Mesodermal cell (in vitro differentiated cells): Measurements from ENCODE around the gene SLC1A4.
"Not testable (repeated sequence)": the region's sequence is repeated elsewhere in the genome, so short reads cannot be mapped to it uniquely, and the experiment has no call there.

ENCODE experiments used
- H3K27ac ChIP-seq: 2 replicates; pipeline ENCODE4 v1.7.0; 2013; ENCODE audit warnings: mild to moderate bottlenecking, low read depth, low read length, moderate library complexity; ENCODE audit not compliant: severe bottlenecking
- H3K36me3 ChIP-seq: 2 replicates; pipeline ENCODE4 v1.7.1; 2013; ENCODE audit warnings: mild to moderate bottlenecking, low read length, moderate library complexity; ENCODE audit not compliant: control insufficient read depth, insufficient read depth
- H3K4me1 ChIP-seq: one replicate; pipeline ENCODE4 v1.7.1; 2013; ENCODE audit warnings: mild to moderate bottlenecking, low read length; ENCODE audit not compliant: insufficient read depth, control insufficient read depth, poor library complexity, severe bottlenecking
- H3K4me3 ChIP-seq: 2 replicates; pipeline ENCODE4 v1.7.0; 2013; ENCODE audit warnings: low read length, control low read depth, mild to moderate bottlenecking; ENCODE audit not compliant: insufficient read depth, poor library complexity, severe bottlenecking; ENCODE audit errors: extremely low read depth
- H3K9me3 ChIP-seq: 2 replicates; pipeline ENCODE4 v1.7.1; 2013; ENCODE audit warnings: mild to moderate bottlenecking, low read length, moderate library complexity; ENCODE audit not compliant: control insufficient read depth
- WGBS, 2 experiments: methylation state at CpG; one replicate each; pipeline ENCODE4 v1.1.5; 2013; ENCODE audit warnings: missing lambda C conversion rate in 2 of 2; ENCODE audit not compliant: insufficient coverage in 2 of 2; 5-methylcytosine and 5-hydroxymethylcytosine counted together

The SLC1A4 gene

GRCh38 chr2:64950226-64951160 is 38.7 kb upstream of the SLC1A4 start:
- no peak overlapping the region for H3K27ac ChIP-seq
- WGBS, 2 experiments = 87 to 94% methylated on average over 13 of the region's 14 CpGs
- no peaks in the 10 kb centered on the region for H3K36me3 ChIP-seq
- no peaks in the 10 kb centered on the region for H3K9me3 ChIP-seq
- no peaks in the 10 kb centered on the region for H3K4me1 ChIP-seq
- no peak overlapping the region for H3K4me3 ChIP-seq

DNA sequence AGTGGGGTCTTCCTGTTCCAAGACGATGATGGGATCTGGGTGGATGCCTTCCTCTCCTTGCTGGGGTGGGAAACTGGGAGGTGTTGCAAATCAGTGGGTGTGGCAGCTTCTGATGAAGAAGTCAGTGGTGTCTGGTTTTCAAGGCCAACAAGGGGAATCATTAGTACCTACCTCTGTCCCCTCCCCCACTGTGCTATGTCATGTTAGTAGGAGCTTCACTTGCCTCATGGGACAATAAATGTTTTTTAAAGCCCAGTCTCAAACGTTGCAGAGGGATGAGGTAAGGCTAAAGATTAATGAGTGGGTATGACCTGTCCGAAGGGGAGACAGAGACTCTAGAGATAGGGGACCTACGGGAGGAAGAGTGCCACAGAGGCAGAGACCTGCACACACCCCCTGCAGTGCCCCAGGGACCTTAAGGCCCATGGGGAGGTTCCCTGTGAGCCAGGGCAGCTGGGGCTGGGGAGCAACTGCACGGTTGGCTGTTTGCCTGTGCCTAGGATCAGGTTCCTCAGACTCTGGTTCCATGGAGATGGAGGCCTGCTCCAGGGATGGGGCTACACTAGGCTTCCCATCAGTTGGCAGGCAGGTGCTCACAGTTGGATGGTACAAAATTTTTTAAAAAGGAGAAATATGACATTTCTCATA is 37.8 kb upstream of the SLC1A4 start:
- WGBS, 2 experiments = 85 to 100% methylated on average over 4 to 5 of the region's 5 CpGs

DNA sequence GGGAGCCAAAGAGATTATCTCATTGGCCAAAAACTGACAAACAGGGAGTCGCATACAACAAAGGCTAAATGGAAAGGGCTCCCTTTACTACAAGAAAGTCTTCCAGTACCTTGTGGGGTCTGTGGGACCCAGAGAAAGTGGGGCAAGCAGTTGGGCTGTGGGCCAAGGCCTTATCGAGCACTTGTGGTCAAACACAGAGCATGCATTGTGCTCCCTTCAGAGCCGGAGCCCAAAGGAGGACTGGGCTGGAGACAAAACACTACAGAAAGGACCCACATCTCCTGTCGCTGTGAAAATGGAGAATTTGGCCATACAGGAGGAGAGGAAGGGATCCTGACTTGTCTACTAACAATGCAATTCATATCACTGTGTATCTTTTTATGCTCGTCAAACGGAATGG is 37.1 kb upstream of the SLC1A4 start:
- H3K27ac ChIP-seq = no peak overlapping the region
- no peaks in the 10 kb centered on the region for H3K9me3 ChIP-seq
- no peak overlapping the region for H3K4me3 ChIP-seq
- H3K36me3 ChIP-seq = no peaks in the 10 kb centered on the region
- no peaks in the 10 kb centered on the region for H3K4me1 ChIP-seq
- WGBS, 2 experiments = 94 to 100% methylated on average over 3 to 4 of the region's 6 CpGs

More for the DNA sequence above, 37.8 kb upstream of the SLC1A4 start:
- Histone ChIP-seq H3K36me3 (no peaks in the 10 kb centered on the region), H3K27ac (no peak overlapping the region), H3K4me1 (no peaks in the 10 kb centered on the region), H3K9me3 (no peaks in the 10 kb centered on the region), H3K4me3 (no peak overlapping the region)

GRCh38 chr2:64952511-64953482 is 36.4 kb upstream of the SLC1A4 start:
- Histone ChIP-seq H3K4me3 (no peak overlapping the region), H3K27ac (peak overlapping the region; percentile 39), H3K36me3 (no peaks in the 10 kb centered on the region), H3K4me1 (no peaks in the 10 kb centered on the region), H3K9me3 (no peaks in the 10 kb centered on the region)
- WGBS, 2 experiments = 94 to 99% methylated on average over 12 of the region's 15 CpGs

DNA sequence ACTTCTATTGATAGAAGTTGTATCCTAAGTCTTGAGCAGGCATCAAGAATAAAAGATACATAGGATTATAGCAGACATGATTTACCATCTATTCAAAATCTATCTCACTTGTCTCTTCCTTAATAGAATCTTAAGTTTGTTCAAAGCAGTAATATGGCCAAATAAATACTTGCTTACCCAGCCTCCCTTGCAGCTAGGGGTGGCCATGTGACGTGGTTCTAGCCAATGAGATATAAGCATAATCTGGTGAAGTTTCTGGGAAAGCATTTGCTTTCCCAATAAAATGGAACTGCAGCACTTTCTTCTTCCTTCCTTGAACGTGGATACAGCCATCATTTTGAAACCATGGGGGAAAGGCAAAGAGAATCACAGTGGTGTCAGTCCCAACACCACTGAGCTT is 33.7 kb upstream of the SLC1A4 start:
- Histone ChIP-seq H3K4me3 (no peak overlapping the region), H3K9me3 (no peaks in the 10 kb centered on the region), H3K27ac (no peak overlapping the region), H3K36me3 (no peaks in the 10 kb centered on the region), H3K4me1 (no peaks in the 10 kb centered on the region)
- WGBS, 2 experiments = 100% methylated on average over 1 to 2 of the region's 2 CpGs

GRCh38 chr2:64957109-64957903 is 31.9 kb upstream of the SLC1A4 start:
- Histone ChIP-seq H3K27ac (no peak overlapping the region), H3K36me3 (no peaks in the 10 kb centered on the region), H3K4me1 (no peaks in the 10 kb centered on the region), H3K9me3 (no peaks in the 10 kb centered on the region), H3K4me3 (no peak overlapping the region)
- 86 to 99% methylated on average over 6 to 8 of the region's 9 CpGs for WGBS, 2 experiments

DNA sequence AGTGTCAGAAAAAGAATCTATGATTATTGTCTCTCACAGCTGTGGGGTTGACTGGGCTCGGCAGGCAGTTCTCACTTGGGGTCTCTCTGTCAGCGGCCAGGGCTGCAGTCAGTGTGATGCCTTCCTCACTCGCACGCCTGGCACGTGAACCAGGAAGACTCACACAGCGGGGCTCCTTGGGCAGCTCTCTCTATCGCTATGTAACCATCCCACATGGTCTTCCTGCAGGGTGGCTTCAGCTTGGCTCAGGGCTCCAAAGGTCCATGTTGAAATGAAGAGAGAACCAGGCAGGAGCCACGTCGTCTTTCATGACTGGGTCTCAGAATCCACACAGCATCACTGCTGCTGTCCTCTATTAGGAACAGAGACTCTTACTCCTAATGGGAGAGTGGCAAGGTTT is 30.6 kb upstream of the SLC1A4 start:
- no peaks in the 10 kb centered on the region for H3K4me1 ChIP-seq
- no peaks in the 10 kb centered on the region for H3K9me3 ChIP-seq
- WGBS, 2 experiments = 91 to 94% methylated on average over 9 of the region's 9 CpGs
- H3K4me3 ChIP-seq = no peak overlapping the region
- no peak overlapping the region for H3K27ac ChIP-seq
- no peaks in the 10 kb centered on the region for H3K36me3 ChIP-seq

DNA sequence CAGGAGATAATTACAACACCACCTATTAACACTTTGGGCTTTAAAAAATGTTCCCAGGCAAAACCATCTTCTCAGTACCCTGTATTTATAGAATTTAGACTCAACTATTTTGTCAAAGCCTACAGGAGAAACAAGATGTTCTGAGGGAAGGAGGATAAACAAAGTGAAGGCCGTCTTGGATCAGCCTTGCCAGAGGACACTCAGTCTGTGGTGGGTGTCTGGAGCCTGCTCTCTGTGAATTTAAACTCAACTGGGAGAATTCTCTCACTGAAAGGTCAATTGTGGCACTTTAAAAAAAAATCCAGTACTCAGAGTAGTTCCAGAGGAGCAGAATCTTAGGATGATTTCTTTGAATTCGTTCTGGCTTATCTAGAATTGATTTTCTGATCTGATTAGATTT is 28.4 kb upstream of the SLC1A4 start:
- Histone ChIP-seq H3K36me3 (no peaks in the 10 kb centered on the region), H3K27ac (no peak overlapping the region), H3K9me3 (no peaks in the 10 kb centered on the region), H3K4me1 (no peaks in the 10 kb centered on the region), H3K4me3 (no peak overlapping the region)
- 88 to 100% methylated on average over 1 of the region's 2 CpGs for WGBS, 2 experiments

DNA sequence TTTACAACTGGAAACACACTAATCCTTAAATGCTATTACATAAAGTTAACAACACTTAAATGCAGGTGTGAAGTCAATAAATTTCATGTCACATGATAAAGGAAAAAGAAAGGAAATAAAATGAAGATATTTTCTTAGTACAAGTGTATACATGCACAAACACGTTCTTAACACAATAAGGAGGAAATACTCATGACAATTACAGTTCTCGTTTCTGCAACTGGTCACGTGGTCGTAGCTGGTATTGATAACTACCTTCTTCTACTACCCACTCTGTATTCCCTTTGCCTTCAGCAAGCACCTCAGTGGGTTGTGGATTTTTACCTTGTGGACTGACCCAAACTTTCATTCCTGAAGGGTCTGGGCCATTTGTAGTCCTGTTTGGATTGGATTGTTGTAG is 26.1 kb upstream of the SLC1A4 start:
- WGBS, 2 experiments = no CpG with 5 or more reads among the region's 4 CpGs

DNA sequence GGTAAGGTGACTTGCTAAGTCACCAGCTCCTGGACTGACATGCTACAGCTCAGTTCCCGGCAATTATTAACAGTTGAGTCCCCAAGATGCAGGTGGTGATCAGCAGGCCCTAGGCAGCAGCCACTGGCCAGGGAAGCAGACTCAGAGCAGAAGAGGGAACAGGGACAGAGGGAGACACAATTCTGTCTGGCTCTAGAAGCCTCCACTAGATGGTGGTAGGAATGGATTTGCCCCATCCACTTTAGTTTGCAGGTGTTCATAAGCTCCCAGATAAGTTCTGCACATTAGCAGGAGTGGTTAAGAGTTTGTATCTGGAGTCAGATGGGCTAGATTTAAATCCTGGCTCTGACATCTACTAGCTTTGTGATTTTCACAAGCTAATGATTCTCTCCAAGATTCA is 25.5 kb upstream of the SLC1A4 start:
- Histone ChIP-seq H3K36me3 (no peaks in the 10 kb centered on the region), H3K4me1 (no peaks in the 10 kb centered on the region), H3K27ac (no peak overlapping the region), H3K9me3 (no peaks in the 10 kb centered on the region), H3K4me3 (no peak overlapping the region)
- WGBS, 2 experiments = 93 to 100% methylated on average over 1 of the region's 1 CpG

More for the DNA sequence above, 26.1 kb upstream of the SLC1A4 start:
- H3K4me3 ChIP-seq, H3K4me1 ChIP-seq, H3K27ac ChIP-seq, H3K9me3 ChIP-seq, H3K36me3 ChIP-seq: not testable (repeated sequence)
